GM18517 (cell line): ENCODE data around the gene GNB1.
A peak's percentile ranks its signal among the peaks of the same experiment; 100 is the strongest.
"Not testable (repeated sequence)": the region's sequence is repeated elsewhere in the genome, so short reads cannot be mapped to it uniquely, and the experiment has no call there.

Source experiments
- ATAC-seq: cut with Tn5 transposase; IDR thresholded peaks from one replicate; pipeline ENCODE4 v1.9.1; 2021; ENCODE audit warnings: mild to moderate bottlenecking, moderate library complexity; ENCODE audit not compliant: unreplicated experiment

GNB1 gene

GRCh38 chr1:1890506-1891348 is at the start of gene GNB1:
TSS of gene GNB1 (minus strand) at chr1:1891087. CDS start at chr1:1825453, 65,634 bp downstream.
- ATAC-seq, result peak; percentile 41

GRCh38 chr1:1940123-1940425 is 49.2 kb upstream of the GNB1 start:
- ATAC-seq, result no peak

GRCh38 chr1:1939296-1940122 is 48.6 kb upstream of the GNB1 start:
- ATAC-seq, result no peak

GRCh38 chr1:1938613-1939295 is 47.9 kb upstream of the GNB1 start:
- ATAC-seq, result no peak

- ATAC-seq, result no peak
These were observed 47.3 kb upstream of the GNB1 start for GRCh38 chr1:1938276-1938573.

- ATAC-seq, result no peak
These were observed 46.8 kb upstream of the GNB1 start for GRCh38 chr1:1937549-1938275.

GRCh38 chr1:1937061-1937460 is 46.2 kb upstream of the GNB1 start:
- no peak for ATAC-seq

- ATAC-seq, result not testable (repeated sequence)
These were observed 44.0 kb upstream of the GNB1 start for GRCh38 chr1:1934848-1935247.

- no peak for ATAC-seq
These were observed 39.0 kb upstream of the GNB1 start for GRCh38 chr1:1929639-1930545.

- ATAC-seq, result no peak
These were observed 38.3 kb upstream of the GNB1 start for GRCh38 chr1:1929102-1929638.

- ATAC-seq, result no peak
These were observed 37.6 kb upstream of the GNB1 start for GRCh38 chr1:1928231-1929101.

GRCh38 chr1:1927751-1928150 is 36.9 kb upstream of the GNB1 start:
- ATAC-seq, result no peak

- no peak for ATAC-seq
These were observed 36.2 kb upstream of the GNB1 start for GRCh38 chr1:1926886-1927660.

- no peak for ATAC-seq
These were observed 35.5 kb upstream of the GNB1 start for GRCh38 chr1:1926346-1926811.

- ATAC-seq, result no peak
These were observed 34.8 kb upstream of the GNB1 start for GRCh38 chr1:1925437-1926345.

GRCh38 chr1:1924849-1925248 is 34.0 kb upstream of the GNB1 start:
- no peak for ATAC-seq

GRCh38 chr1:1924386-1924785 is 33.5 kb upstream of the GNB1 start:
- no peak for ATAC-seq
